HG02973 (cell line): ENCODE data around the gene ANKRD52.
"Not testable (repeated sequence)": the region's sequence is repeated elsewhere in the genome, so short reads cannot be mapped to it uniquely, and the experiment has no call there.

ENCODE experiments used
- ATAC-seq: cut with Tn5 transposase; IDR thresholded peaks from one replicate; pipeline ENCODE4 v1.9.1; 2021; ENCODE audit warnings: moderate library complexity; ENCODE audit not compliant: unreplicated experiment

ANKRD52 gene

GRCh38 chr12:56274299-56274698, 16.1 kb upstream of the ANKRD52 start:
- ATAC-seq = no peak

DNA sequence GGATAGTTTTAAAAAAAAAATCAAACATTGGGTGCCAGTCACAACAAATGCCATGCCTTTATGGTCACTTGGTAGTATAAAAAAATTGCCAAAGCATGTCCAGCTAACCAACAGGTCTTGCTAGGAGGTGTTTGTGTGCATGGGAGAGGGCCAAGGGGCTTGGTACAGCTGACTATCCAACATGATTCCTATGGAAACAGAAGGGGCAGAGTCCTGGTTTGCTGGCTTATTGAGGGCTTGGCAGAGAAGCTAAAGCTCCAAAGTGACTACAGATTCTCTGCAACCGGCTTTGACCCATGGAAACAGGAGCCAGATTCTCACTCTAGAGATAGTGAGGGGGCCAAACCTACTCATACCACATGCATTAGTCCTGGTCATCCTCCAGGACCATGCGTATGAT, 14.3 kb upstream of the ANKRD52 start:
- ATAC-seq = not testable (repeated sequence)

DNA sequence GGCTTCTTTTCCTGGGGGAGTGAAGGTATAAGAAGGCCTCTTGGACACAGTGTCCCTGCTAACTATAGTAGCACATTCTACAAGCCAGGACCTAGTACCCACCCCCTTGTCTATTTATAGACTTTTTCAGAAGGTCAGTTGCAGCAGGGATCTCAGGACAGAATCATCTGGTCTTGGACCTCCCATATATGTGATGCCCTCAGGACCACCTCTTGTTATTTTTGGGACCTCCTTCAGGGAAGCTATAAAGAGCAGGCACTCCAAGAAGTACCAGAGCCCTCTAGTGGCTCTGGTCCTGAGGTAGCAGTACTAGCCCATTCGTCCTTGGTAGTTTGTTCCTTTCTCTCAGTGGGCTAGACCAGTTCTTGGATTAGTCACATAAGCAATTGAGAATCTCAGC, 12.8 kb upstream of the ANKRD52 start:
- ATAC-seq = no peak

GRCh38 chr12:56267443-56268071, 9.4 kb upstream of the ANKRD52 start:
- no peak for ATAC-seq

- ATAC-seq = peak; percentile 82
These were observed 8.7 kb upstream of the ANKRD52 start, which contains the start of gene COQ10A for GRCh38 chr12:56266693-56267442. TSS of gene COQ10A (plus strand) at chr12:56266942. CDS start at chr12:56267119, 177 bp downstream.

GRCh38 chr12:56266068-56266692, 8.0 kb upstream of the ANKRD52 start:
- not testable (repeated sequence) for ATAC-seq

DNA sequence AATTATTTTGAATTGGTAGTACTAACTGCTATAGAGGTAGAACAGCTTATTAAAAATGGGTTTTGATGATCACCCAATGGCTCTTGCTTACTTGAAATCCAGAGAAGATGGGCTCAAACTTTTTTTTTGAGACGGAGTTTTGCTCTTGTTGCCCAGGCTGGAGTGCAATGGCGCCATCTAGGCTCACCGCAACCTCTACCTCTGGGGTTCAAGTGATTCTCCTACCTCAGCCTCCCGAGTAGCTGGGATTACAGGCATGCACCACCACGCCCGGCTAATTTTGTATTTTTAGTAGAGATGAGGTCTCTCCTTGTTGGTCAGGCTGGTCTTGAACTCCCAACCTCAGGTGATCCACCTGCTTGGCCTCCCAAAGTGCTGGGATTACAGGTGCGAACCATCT, 4.8 kb upstream of the ANKRD52 start:
- not testable (repeated sequence) for ATAC-seq

DNA sequence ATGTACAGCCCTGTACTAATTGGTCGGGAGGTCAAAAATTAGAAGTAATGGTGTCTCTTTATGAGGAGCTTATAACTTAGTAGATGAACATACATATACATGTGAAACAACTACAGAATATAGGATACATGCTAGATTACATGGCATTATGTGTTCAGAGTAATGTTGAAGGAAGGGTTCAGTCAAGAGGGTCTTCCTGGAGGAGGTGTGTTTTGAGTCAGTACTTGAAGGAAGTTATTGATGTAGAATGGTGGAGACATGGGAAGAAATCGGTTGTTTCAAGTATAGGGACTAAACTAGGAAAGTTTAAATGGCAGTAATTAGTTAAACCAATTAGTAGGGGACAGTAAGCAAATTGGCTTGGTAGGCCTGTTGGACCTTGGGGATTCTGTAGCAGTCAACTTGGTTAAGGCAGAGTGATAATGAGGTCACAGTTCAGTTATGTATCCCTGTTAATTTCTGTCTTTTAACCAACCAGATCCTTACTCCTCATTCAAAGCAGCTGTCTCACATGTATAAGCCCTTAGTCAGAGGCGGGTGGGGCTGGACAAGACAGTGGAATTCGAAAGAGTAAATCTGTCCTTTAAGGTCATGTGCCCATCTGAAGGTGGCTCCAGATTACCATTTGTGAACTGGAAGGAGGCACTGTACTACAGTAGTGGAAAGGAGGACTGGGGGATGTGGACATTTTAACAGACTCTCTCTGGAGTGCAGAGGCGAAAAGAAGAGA, 3.5 kb upstream of the ANKRD52 start:
- no peak for ATAC-seq

- no peak for ATAC-seq
These were observed 2.7 kb upstream of the ANKRD52 start for GRCh38 chr12:56260921-56261320.

GRCh38 chr12:56260380-56260779, 2.2 kb upstream of the ANKRD52 start:
- no peak for ATAC-seq

GRCh38 chr12:56258820-56259183, 618 bp upstream of the ANKRD52 start:
- ATAC-seq = no peak

DNA sequence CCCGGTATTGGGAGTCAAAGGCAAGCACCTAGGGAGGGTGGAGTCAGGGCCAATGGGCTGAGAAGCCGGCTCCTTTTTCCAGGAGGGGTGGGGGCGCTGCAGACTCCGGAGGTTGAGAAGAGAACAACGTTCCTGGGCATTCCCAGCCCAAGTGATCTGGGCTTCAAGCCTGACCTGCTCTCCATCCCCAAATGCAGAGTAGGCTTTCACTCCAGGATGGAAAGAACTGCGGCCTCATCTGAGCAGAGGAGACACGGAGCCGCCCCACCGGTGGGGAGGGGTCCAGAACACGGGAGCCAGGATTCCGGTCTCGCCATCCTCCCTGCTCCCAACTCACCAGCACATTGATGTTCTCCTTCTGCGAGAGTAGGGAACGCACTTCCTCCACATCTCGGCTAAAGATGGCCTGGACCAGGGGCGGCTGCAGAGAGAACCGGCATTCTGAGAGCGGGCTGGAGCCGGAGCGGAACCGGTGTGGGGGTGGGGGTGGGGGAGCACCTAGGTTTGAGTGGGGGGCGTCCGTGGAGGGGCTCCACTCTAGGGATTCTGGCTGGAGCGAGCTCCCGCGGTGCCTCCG, 605 bp downstream of the ANKRD52 start:
- peak; percentile 21 for ATAC-seq

- no peak for ATAC-seq
These were observed 1.1 kb downstream of the ANKRD52 start for GRCh38 chr12:56257071-56257470.

- no peak for ATAC-seq
These were observed 1.7 kb downstream of the ANKRD52 start for GRCh38 chr12:56256326-56256960.

DNA sequence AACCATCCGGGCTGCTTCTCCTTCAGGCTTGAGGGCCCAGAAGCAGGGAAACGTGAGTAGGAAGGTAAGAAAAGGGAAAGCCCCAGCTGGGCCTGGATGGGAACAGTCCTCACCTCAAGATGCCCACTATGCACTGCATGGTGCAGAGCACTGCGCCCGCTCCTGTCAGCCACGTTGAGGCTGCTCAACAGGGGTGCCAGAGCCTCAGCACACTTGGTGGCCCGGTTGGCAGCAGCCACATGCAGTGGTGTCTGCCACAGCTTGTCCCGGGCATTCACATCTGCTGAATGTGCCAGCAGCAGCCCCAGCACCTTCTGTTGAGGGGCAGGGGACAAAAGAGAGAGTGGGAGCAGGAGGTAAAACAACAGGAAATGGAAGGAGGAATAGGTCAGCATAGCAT, 2.5 kb downstream of the ANKRD52 start:
- no peak for ATAC-seq

GRCh38 chr12:56253091-56253490, 5.1 kb downstream of the ANKRD52 start:
- ATAC-seq = no peak

- ATAC-seq = no peak
These were observed 5.5 kb downstream of the ANKRD52 start for GRCh38 chr12:56252649-56253048.

DNA sequence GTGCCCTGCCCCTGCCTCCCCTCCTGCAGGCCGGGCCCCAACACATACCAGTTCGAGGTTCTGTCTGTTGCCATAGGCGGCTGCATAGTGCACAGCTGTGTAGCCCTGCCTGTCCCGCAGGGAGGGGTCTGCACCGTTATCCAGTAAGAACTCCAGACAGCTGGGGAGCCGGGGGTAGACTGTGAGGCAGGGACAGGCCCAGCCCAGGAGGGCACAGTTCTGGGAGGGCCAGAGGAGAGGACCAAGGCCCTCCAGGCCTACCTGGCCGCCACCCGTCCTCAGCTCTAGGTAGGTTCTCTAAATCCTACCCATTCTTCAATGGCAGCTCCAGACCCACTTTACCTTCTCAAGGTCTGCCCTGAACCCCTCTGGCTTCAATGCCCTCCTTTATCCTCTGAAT, 9.5 kb downstream of the ANKRD52 start:
- ATAC-seq = no peak

DNA sequence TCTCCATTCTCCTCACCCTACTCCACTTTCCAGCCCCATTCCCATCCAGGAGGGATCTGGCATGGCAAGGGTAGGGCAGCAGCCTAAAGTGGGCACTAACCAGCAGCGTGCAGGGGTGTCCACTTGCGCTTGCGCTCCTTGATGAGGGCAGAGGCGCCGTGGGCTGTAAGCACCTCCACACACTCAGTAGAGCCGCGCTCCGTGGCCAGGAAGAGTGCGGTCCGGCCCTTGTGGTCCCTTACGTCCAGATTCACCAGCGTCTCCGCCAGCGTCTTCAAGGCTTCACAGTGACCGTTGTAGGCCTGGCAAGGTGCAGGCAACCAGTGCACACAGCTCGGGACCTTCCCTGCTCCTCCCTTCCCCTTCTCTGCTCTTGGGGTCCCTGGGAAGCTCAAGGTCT, 10.3 kb downstream of the ANKRD52 start:
- no peak for ATAC-seq

GRCh38 chr12:56244494-56244893, 13.7 kb downstream of the ANKRD52 start:
- ATAC-seq = no peak

DNA sequence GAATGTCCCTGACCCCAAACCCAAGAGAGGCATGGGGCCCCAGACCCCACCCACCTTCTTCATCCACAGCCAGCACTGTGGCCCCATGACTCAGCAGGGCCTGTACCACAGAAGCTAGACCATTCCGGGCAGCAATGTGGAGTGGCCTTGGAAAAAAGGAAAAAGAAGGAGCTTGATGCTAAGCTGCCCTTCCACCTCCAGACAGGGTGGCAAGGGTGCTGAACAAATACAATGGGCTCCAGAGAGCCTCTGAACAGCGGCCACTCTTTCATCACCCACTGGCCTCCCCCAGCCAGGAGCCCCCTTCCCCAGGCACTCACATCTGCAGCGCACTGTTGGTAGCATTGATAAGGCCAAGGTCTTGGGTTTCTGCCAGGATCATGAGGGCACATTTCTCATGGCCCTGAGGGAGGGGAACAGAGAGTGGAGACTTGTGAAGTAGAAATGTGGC, 14.4 kb downstream of the ANKRD52 start:
- ATAC-seq = no peak
